EH (cell line): Measurements from ENCODE around the gene RECK.
"Not testable (repeated sequence)": the region's sequence is repeated elsewhere in the genome, so short reads cannot be mapped to it uniquely, and the experiment has no call there.

ENCODE experiments used
- DNase-seq: peaks from one replicate; pipeline ENCODE4 v3.0.0-alpha.2; 2015; ENCODE audit warnings: low read depth

Gene RECK

GRCh38 chr9:36156116-36156515 lies 119.4 kb downstream of the RECK start:
- DNase-seq, result no peak

- peak; percentile 29 for DNase-seq
Measured at GRCh38 chr9:36158122-36158521, 121.4 kb downstream of the RECK start.

DNA sequence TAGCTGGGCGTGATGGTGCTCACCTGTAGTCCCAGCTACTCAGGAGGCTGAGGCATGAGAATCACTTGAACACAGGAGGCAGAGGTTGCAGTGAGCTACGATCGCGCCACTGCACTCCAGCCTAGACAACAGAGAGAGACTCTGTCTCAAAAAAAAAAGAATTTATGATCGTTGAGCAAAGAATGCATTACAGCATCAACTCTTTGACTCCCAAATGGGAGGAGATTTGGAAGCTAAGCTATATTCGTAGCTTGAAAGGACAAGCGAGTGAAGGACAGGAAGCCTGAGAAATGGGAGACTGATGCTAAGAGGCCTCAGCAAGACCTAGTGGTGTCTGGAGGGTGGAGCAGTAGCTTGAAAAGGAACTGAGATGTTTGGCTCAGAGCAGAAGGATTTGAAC lies 122.2 kb downstream of the RECK start:
- peak; percentile 56 for DNase-seq

DNA sequence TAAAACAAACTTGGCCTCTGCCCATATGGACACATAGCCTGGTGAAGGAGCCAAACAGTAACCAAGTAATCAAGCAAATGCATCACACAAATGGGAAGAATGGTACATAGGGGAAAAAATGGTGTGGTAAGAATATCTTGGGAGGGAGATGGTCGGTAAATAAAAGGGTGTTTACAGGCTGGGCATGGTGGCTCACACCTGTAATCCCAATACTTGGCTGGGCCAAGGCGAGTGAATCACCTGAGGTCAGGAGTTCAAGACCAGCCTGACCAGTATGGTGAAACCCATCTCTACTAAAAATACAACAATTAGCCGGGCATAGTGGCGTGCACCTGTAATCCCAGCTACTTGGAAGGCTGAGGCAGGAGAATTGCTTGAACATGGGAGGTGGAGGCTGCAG lies 122.8 kb downstream of the RECK start:
- not testable (repeated sequence) for DNase-seq

DNA sequence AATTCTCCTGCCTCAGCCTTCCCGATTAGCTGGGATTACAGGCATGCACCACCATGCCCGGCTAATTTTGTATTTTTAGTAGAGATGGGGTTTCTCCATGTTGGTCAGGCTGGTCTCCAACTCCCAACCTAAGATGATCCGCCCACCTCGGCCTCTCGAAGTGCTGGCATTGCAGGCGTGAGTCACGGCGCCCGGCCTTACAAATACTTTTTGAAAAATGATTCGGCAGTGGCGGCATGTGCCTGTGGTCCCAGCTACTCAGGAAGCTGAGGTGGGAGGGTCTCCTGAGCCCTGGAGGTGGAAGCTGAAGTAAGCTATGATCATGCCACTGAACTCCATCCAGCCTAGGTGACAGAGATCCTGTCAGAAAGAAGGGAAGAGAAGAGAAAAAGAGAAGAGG lies 123.4 kb downstream of the RECK start:
- DNase-seq, result not testable (repeated sequence)

- DNase-seq, result peak; percentile 60
Measured at GRCh38 chr9:36161187-36161586, 124.5 kb downstream of the RECK start.

DNA sequence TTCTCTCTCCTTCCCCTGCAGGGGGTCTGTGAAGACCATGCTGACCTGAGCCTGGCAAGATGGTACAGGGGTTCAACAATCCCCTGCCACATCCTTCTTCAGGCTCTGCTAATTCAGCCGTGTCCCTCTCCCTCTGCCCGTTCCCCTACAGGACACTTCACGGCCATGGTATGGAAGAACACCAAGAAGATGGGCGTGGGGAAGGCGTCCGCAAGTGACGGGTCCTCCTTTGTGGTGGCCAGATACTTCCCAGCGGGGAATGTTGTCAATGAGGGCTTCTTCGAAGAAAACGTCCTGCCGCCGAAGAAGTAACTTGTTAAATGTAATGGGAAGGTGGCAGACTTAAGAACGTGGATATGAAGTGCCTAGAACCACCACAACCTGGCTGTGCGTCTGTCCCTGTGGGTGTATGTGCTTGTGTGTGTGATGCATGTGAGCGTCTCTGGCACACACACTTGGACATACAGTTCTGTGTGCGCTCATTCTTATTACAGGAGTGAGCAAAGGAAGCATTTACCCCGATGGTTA lies 125.6 kb downstream of the RECK start:
- no peak for DNase-seq

- peak; percentile 75 for DNase-seq
Measured at GRCh38 chr9:36163049-36163785, 126.5 kb downstream of the RECK start.

DNA sequence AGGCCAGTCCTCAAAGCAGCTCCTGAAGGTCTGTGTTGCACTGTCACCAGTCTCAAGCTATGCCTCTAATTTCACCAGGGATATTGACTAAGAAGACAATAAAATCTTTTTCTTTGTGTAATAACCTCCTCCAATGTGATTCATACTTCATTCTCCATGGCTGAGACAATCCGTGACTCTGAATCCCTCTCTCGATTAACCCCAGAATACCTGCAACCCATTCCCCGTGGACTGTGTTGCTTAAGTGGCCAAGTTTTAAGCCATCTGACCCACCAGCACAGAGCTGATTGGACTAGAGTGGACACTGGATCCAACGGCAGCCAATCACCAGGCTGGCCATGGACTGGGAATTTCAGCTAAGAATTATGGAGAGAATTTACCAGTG lies 127.1 kb downstream of the RECK start:
- DNase-seq, result peak; percentile 62

GRCh38 chr9:36164372-36164771 lies 127.7 kb downstream of the RECK start:
- no peak for DNase-seq

DNA sequence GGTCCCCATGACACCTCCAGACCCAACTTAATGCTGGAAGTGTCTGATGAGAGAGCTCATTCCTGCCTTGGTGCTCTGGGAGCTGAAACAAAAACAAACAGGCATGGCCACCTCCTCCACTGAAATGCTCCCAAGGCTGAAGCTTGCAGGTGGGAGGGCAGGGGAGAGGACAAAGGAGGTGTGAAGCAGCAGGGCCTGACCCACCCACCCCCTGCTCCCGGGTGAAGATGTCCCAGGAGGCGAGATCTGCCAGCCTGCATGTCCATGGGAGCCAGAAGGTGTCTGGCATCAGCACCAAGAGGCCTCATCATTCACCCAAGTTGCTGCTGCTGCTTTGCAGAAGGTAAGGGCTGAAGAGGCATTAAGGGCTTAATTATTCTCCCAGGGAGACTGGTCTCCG lies 128.3 kb downstream of the RECK start:
- DNase-seq, result no peak

DNA sequence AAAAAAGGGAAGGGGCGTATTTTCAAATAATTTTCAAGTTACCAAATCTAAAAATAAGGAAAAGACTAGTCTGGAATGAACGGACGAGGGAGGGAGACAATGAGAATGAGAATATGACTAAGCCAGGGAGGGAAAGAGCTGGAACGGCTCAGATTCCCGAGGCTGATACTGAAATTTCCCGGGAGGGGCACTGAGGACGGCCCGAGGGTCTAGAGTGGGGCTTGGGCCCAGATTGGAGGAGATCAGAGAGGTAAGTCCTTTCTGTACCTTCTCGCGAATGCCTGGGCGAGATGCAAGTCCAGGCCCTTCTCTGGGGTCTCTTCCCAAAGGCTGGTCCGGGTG lies 129.1 kb downstream of the RECK start:
- peak; percentile 67 for DNase-seq

GRCh38 chr9:36166168-36166927 lies 129.6 kb downstream of the RECK start:
- peak; percentile 90 for DNase-seq

DNA sequence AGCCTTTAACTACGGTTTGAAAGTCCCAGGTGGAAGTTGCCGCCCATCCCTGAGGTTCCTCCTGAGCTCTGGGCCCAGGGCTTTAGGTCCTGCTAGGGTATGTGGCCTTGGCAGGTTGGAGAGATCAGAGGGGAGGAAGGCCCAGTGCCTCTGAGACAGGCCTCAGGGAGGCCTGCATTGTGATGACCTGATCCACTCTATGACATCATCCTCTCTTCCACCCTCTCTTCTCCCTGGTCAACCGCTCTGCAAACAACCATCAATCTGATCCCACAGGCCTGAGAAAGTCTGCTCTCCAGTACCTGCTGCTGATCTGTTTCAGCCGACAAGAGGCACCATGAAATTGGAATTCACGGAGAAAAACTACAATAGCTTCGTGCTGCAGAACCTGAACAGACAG lies 132.5 kb downstream of the RECK start, which contains the start of gene CCIN:
Gene CCIN, plus strand, starts transcription at position 223 of the 400 bp plus-strand sequence. Its CDS starts 115 bp downstream, at position 338.
- DNase-seq, result no peak

DNA sequence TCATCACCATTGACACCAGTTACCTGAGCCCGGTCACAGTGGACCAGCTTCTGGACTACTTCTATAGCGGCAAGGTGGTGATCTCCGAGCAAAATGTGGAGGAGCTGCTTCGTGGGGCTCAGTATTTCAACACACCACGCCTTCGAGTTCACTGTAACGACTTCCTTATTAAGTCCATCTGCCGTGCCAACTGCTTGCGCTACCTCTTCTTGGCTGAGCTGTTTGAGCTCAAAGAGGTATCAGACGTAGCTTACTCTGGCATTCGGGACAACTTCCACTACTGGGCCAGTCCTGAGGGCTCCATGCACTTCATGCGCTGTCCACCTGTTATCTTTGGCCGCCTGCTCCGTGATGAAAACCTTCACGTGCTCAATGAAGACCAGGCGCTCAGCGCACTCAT lies 133.0 kb downstream of the RECK start:
- DNase-seq, result no peak

GRCh38 chr9:36170531-36170930 lies 133.8 kb downstream of the RECK start:
- DNase-seq, result no peak

- no peak for DNase-seq
Measured at GRCh38 chr9:36173861-36174260, 137.1 kb downstream of the RECK start.
